ENCODE results near the gene KIAA1328.

- TF ChIP-seq, protein P1, sequence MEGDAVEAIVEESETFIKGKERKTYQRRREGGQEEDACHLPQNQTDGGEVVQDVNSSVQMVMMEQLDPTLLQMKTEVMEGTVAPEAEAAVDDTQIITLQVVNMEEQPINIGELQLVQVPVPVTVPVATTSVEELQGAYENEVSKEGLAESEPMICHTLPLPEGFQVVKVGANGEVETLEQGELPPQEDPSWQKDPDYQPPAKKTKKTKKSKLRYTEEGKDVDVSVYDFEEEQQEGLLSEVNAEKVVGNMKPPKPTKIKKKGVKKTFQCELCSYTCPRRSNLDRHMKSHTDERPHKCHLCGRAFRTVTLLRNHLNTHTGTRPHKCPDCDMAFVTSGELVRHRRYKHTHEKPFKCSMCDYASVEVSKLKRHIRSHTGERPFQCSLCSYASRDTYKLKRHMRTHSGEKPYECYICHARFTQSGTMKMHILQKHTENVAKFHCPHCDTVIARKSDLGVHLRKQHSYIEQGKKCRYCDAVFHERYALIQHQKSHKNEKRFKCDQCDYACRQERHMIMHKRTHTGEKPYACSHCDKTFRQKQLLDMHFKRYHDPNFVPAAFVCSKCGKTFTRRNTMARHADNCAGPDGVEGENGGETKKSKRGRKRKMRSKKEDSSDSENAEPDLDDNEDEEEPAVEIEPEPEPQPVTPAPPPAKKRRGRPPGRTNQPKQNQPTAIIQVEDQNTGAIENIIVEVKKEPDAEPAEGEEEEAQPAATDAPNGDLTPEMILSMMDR (IDR thresholded peaks at IDR 0.05) = no peak
- TF ChIP-seq POLR2AphosphoS5 (IDR thresholded peaks at IDR 0.05) (no peak), POLR2A (IDR thresholded peaks at IDR 0.05) (no peak)
Observed at GRCh38 chr18:36977121-36977520, 148.2 kb downstream of the KIAA1328 start.
